ENCODE measurements around the gene NFYB.

DNA sequence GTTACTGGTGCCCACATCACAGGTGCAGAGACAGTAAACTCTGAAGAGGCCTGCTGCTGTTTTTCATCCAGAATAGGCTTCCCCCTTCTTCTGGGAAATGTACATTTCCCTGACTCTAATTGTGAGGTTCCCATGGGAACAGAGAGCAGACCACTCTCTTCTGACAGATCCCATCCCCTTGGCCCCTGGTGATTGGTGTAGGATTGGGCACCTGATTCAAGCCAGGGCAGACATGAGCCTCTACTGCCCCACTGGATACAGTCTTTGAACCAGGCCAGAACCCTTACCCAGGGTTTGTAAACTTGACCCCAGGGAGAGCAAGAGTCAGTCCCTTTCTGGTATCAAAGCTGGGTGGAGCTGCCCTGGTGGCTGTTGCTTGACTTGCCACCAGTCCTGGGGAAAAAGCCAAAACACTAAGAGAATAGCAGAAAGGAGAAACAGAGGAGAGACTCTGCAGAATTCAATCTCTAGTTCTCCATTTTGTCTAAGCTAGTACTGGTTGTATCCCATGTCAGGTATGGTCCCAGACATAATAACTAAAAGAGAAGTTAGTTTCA is 14.8 kb upstream of the NFYB start:
- TF ChIP-seq, protein P1, sequence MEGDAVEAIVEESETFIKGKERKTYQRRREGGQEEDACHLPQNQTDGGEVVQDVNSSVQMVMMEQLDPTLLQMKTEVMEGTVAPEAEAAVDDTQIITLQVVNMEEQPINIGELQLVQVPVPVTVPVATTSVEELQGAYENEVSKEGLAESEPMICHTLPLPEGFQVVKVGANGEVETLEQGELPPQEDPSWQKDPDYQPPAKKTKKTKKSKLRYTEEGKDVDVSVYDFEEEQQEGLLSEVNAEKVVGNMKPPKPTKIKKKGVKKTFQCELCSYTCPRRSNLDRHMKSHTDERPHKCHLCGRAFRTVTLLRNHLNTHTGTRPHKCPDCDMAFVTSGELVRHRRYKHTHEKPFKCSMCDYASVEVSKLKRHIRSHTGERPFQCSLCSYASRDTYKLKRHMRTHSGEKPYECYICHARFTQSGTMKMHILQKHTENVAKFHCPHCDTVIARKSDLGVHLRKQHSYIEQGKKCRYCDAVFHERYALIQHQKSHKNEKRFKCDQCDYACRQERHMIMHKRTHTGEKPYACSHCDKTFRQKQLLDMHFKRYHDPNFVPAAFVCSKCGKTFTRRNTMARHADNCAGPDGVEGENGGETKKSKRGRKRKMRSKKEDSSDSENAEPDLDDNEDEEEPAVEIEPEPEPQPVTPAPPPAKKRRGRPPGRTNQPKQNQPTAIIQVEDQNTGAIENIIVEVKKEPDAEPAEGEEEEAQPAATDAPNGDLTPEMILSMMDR (IDR thresholded peaks at IDR 0.05; ENCODE audit: insufficient read depth, low read length, poor library complexity, severe bottlenecking): no peak
- TF ChIP-seq EZH2phosphoT487 (conservative IDR thresholded peaks at IDR 0.05; ENCODE audit: low read length): no peak
